DND-41 (cell line): ENCODE results near the gene ING1.

Source experiments
- ATAC-seq: fragments of 200-7000 bp; cut with Tn5 transposase; 3 replicates; pipeline ENCODE4 v1.9.1; 2021; ENCODE audit warnings: low read depth; ENCODE audit not compliant: insufficient read depth
- DNase-seq: peaks from one replicate; pipeline ENCODE4 v3.0.0-alpha.2; 2020
- H2AFZ ChIP-seq: 2 replicates; pipeline ENCODE4 v1.6.0; 2012; ENCODE audit warnings: low read depth, low read length
- H3K27ac ChIP-seq: 2 replicates; pipeline ENCODE4 v1.5.1; 2012; ENCODE audit warnings: low read length, inconsistent platforms
- H3K27me3 ChIP-seq: fragments of 200-600 bp; sonication (generic); 2 replicates; pipeline ENCODE4 v1.6.0; 2012; ENCODE audit warnings: low read length, mild to moderate bottlenecking, inconsistent platforms; ENCODE audit not compliant: insufficient read depth, poor library complexity
- H3K36me3 ChIP-seq: 2 replicates; pipeline ENCODE4 v1.5.1; 2012; ENCODE audit warnings: low read length, inconsistent platforms; ENCODE audit not compliant: insufficient read depth
- H3K4me1 ChIP-seq: 2 replicates; pipeline ENCODE4 v1.5.1; 2012; ENCODE audit warnings: mild to moderate bottlenecking, low read length; ENCODE audit not compliant: insufficient read depth
- H3K4me2 ChIP-seq: 2 replicates; pipeline ENCODE4 v1.6.0; 2012; ENCODE audit warnings: mild to moderate bottlenecking, moderate library complexity, low read length, inconsistent platforms; ENCODE audit not compliant: insufficient read depth
- H3K4me3 ChIP-seq, 2 experiments: fragments of 200-600 bp in 1 of 2; shearing (Covaris generic) in 1 of 2; 2 replicates each; pipeline ENCODE4 v1.5.1; 2012 to 2016; ENCODE audit warnings: inconsistent platforms in 2 of 2, low read length in 2 of 2, mild to moderate bottlenecking in 2 of 2, low read depth in 1 of 2, moderate library complexity in 1 of 2
- H3K79me2 ChIP-seq: 2 replicates; pipeline ENCODE4 v1.6.0; 2012; ENCODE audit warnings: low read length, inconsistent platforms; ENCODE audit not compliant: insufficient read depth
- H3K9ac ChIP-seq: 2 replicates; pipeline ENCODE4 v1.6.0; 2012; ENCODE audit warnings: low read depth, mild to moderate bottlenecking, inconsistent platforms, low read length, moderate library complexity
- H3K9me3 ChIP-seq: 2 replicates; pipeline ENCODE4 v1.5.1; 2012; ENCODE audit warnings: low read length, moderate library complexity, mild to moderate bottlenecking, inconsistent platforms; ENCODE audit not compliant: insufficient read depth, severe bottlenecking
- H4K20me1 ChIP-seq: 2 replicates; pipeline ENCODE4 v1.6.0; 2012; ENCODE audit warnings: low read length; ENCODE audit not compliant: insufficient read depth
- EZH2 ChIP-seq: IDR thresholded peaks from 3 replicates; pipeline ENCODE4 v1.6.1; 2012; ENCODE audit warnings: borderline replicate concordance, low read depth, mild to moderate bottlenecking, moderate library complexity, low read length, inconsistent platforms; ENCODE audit not compliant: severe bottlenecking
- TF ChIP-seq, protein P1 (sequence below): IDR thresholded peaks from 2 replicates; pipeline ENCODE4 v1.5.1; 2012; ENCODE audit warnings: borderline replicate concordance, low read length, moderate library complexity, mild to moderate bottlenecking; ENCODE audit not compliant: poor library complexity, severe bottlenecking; ENCODE audit errors: extremely low read depth

ING1 gene, protein sequence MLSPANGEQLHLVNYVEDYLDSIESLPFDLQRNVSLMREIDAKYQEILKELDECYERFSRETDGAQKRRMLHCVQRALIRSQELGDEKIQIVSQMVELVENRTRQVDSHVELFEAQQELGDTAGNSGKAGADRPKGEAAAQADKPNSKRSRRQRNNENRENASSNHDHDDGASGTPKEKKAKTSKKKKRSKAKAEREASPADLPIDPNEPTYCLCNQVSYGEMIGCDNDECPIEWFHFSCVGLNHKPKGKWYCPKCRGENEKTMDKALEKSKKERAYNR

DNA sequence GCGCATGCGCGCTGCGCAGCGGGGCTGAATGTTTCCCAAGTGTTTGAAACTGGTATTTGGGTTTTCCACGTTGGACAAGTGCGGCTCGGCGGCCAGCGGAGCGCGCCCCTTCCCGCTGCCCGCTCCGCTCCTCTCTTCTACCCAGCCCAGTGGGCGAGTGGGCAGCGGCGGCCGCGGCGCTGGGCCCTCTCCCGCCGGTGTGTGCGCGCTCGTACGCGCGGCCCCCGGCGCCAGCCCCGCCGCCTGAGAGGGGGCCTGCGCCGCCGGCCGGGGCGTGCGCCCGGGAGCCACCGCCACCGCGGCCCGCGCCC, at the start of gene ING1:
Gene ING1 (plus strand): TSS at position 59 of the 311 bp plus-strand sequence. CDS start 450 bp downstream, outside the sequence.
- H3K9me3 ChIP-seq, result no peaks in the 10 kb centered on the region
- peak within 1 kb of the TSS; percentile 97 for H3K9ac ChIP-seq
- no peak for ATAC-seq
- peaks cover 59% of the 10 kb centered on the region for H3K79me2 ChIP-seq
- no peaks in the 10 kb centered on the region for H3K27me3 ChIP-seq
- H3K4me2 ChIP-seq, result peak within 1 kb of the TSS; percentile 86
- H4K20me1 ChIP-seq, result peaks cover 33% of the 10 kb centered on the region
- H2AFZ ChIP-seq, result peak within 1 kb of the TSS; percentile 68
- H3K36me3 ChIP-seq, result peaks cover 6% of the 10 kb centered on the region; the same call in 1 of the 2 replicates
- TF ChIP-seq, protein P1, sequence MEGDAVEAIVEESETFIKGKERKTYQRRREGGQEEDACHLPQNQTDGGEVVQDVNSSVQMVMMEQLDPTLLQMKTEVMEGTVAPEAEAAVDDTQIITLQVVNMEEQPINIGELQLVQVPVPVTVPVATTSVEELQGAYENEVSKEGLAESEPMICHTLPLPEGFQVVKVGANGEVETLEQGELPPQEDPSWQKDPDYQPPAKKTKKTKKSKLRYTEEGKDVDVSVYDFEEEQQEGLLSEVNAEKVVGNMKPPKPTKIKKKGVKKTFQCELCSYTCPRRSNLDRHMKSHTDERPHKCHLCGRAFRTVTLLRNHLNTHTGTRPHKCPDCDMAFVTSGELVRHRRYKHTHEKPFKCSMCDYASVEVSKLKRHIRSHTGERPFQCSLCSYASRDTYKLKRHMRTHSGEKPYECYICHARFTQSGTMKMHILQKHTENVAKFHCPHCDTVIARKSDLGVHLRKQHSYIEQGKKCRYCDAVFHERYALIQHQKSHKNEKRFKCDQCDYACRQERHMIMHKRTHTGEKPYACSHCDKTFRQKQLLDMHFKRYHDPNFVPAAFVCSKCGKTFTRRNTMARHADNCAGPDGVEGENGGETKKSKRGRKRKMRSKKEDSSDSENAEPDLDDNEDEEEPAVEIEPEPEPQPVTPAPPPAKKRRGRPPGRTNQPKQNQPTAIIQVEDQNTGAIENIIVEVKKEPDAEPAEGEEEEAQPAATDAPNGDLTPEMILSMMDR, result no peak
- no peak for TF ChIP-seq EZH2
- peak within 1 kb of the TSS; percentile 97 for H3K27ac ChIP-seq
- peak within 1 kb of the TSS; percentile 97 to 98 for H3K4me3 ChIP-seq
- no peak for DNase-seq
- peaks cover 37% of the 10 kb centered on the region for H3K4me1 ChIP-seq

DNA sequence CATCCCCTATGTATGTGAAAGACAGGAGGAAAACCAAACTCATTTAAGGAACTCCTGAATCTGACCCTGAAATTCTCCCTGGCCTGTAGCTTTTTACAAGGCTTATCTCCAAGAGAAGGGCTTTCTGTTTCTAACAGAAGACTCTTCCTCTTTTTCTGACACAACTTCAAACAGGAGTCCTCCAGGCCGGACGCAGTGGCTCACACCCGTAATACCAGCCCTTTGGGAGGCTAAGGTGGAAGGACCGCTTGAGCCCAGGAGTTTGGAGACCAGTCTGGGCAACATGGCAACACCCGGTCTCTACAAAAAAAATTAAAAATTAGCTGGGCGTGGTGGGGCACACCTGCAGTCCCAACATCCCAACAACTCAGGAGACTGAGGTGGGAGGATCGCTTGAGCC, 49.5 kb upstream of the ING1 start:
- H3K36me3 ChIP-seq, result peaks cover 79% of the 10 kb centered on the region
- no peak overlapping the region for H3K4me3 ChIP-seq
- no peaks in the 10 kb centered on the region for H3K79me2 ChIP-seq
- peaks cover 13% of the 10 kb centered on the region for H3K9me3 ChIP-seq
- ATAC-seq, result no peak
- no peaks in the 10 kb centered on the region for H3K27me3 ChIP-seq
- DNase-seq, result no peak
- no peak overlapping the region for H3K27ac ChIP-seq
- no peak overlapping the region for H3K9ac ChIP-seq
- H4K20me1 ChIP-seq, result no peaks in the 10 kb centered on the region
- no peaks in the 10 kb centered on the region for H3K4me1 ChIP-seq
- no peak overlapping the region for H3K4me2 ChIP-seq
- H2AFZ ChIP-seq, result no peak overlapping the region
- no peak for TF ChIP-seq EZH2
- TF ChIP-seq, protein P1, result no peak

DNA sequence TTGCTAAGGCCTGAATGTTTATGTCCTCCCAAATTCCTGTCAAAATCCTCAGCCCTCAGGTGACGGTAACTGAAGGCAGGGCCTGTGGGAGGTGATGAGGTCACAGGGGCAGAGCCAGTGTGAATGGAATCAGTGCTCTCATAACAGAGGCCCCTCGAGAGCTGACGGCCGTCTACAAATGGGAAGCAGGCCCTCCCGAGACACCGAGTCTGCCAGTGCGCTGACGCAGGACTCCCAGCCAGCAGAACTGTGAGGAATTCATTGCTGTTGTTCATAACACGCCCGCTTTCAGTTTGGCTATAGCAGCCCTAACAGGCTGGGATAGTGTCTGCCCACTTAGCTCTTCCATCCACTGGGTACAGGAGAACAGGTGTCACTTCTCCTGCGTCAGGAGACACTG, 48.8 kb upstream of the ING1 start:
- H4K20me1 ChIP-seq, result no peaks in the 10 kb centered on the region
- no peak overlapping the region for H3K9ac ChIP-seq
- no peaks in the 10 kb centered on the region for H3K4me1 ChIP-seq
- no peak overlapping the region for H3K27ac ChIP-seq
- no peak for ATAC-seq
- no peak overlapping the region for H2AFZ ChIP-seq
- H3K4me2 ChIP-seq, result no peak overlapping the region
- peaks cover 85% of the 10 kb centered on the region for H3K36me3 ChIP-seq
- peaks cover 13% of the 10 kb centered on the region for H3K9me3 ChIP-seq
- H3K27me3 ChIP-seq, result no peaks in the 10 kb centered on the region
- TF ChIP-seq EZH2, result no peak
- TF ChIP-seq, protein P1, result no peak
- no peak overlapping the region for H3K4me3 ChIP-seq
- H3K79me2 ChIP-seq, result no peaks in the 10 kb centered on the region
- no peak for DNase-seq
